A549 (cell line): ENCODE data around the gene SLC16A3. TPM values are rescaled to one million over a fixed set of nuclear protein-coding genes. Genes with fewer than 3 reads are reported as not detected.

Source experiments
- ATAC-seq, 2 experiments: fragments of 200-7000 bp in 1 of 2; fragments of >200 bp in 1 of 2; cut with Nextera tagmentation in 1 of 2; cut with Tn5 transposase in 1 of 2; 3 replicates each; pipeline versions ENCODE4 v1.8.0 to v1.9.1; 2018 to 2020; ENCODE audit warnings: mild to moderate bottlenecking in 1 of 2, moderate library complexity in 1 of 2
- CTCF ChIA-PET: fragments of 300-600 bp; sonication (Branson Sonifier 250); formaldehyde crosslinking; extraction: SDS; loops from one replicate; lab custom pipeline; 2021; ENCODE audit warnings: antibody characterized with exemption, inconsistent platforms; lab: Yijun Ruan, JAX
- POLR2A ChIA-PET: fragments of 350-600 bp; formaldehyde crosslinking; extraction: SDS; loops from one replicate; lab custom pipeline; 2021; ENCODE audit warnings: antibody characterized with exemption, inconsistent platforms; lab: Yijun Ruan, JAX
- DNase-seq, 2 experiments: peaks; one replicate each; pipeline versions ENCODE4 v3.0.0 to v3.0.0-alpha.2; 2011 to 2016; ENCODE audit warnings: low read depth in 1 of 2, low spot score in 1 of 2
- FAIRE-seq: peaks from 2 replicates; lab custom pipeline; 2011; peaks lifted over from hg19 to GRCh38; lab: Jason Lieb, UNC
- H3K27ac ChIP-seq, 2 experiments: fragments of >200 bp; sonication (Bioruptor Twin); formaldehyde crosslinking; 3 replicates each; pipeline ENCODE4 v1.5.1; 2016 to 2017
- H3K4me1 ChIP-seq: fragments of >200 bp; sonication (Bioruptor Twin); formaldehyde crosslinking; 3 replicates; pipeline ENCODE4 v1.6.1; 2016
- H3K4me2 ChIP-seq: fragments of >200 bp; sonication (Bioruptor Twin); formaldehyde crosslinking; 3 replicates; pipeline ENCODE4 v1.6.1; 2016
- H3K4me3 ChIP-seq: fragments of >200 bp; sonication (Bioruptor Twin); formaldehyde crosslinking; 3 replicates; pipeline ENCODE4 v1.5.1; 2016
- H3K9me3 ChIP-seq: fragments of >200 bp; sonication (Bioruptor Twin); formaldehyde crosslinking; 3 replicates; pipeline ENCODE4 v1.6.1; 2016
- CBX2 ChIP-seq: fragments of 200-600 bp; sonication (generic); IDR thresholded peaks from 2 replicates; pipeline ENCODE4 v1.6.1; 2016; ENCODE audit warnings: low read depth, mild to moderate bottlenecking, borderline replicate concordance
- CEBPB ChIP-seq, 2 experiments: fragments of >200 bp in 1 of 2; sonication (Bioruptor Twin) in 1 of 2; formaldehyde crosslinking in 1 of 2; IDR thresholded peaks; 2 replicates each; pipeline ENCODE4 v1.6.1; 2012 to 2016
- CHD2 ChIP-seq: fragments of 150-350 bp; IDR thresholded peaks from 2 replicates; pipeline ENCODE4 v1.6.1; 2014; ENCODE audit warnings: low read length; ENCODE audit not compliant: partially characterized antibody
- EP300 ChIP-seq, 2 experiments: fragments of >200 bp; sonication (Bioruptor Twin); formaldehyde crosslinking; IDR thresholded peaks; 2 replicates in 1 of 2; 3 replicates in 1 of 2; pipeline ENCODE4 v1.6.1; 2016 to 2017
- ESRRA ChIP-seq: fragments of 150-350 bp; IDR thresholded peaks from 2 replicates; pipeline ENCODE4 v1.6.1; 2014; ENCODE audit warnings: mild to moderate bottlenecking, low read length, borderline replicate concordance
- FOSL2 ChIP-seq, 2 experiments: fragments of 450-650 bp in 1 of 2; fragments of >200 bp in 1 of 2; sonication (Bioruptor Twin) in 1 of 2; formaldehyde crosslinking; IDR thresholded peaks; 2 replicates each; pipeline versions ENCODE4 v1.5.0 to v1.6.1; 2016 to 2020; ENCODE audit warnings: mild to moderate bottlenecking in 1 of 2, moderate library complexity in 1 of 2
- GATA3 ChIP-seq: IDR thresholded peaks from 2 replicates; pipeline ENCODE4 v1.6.1; 2012; ENCODE audit warnings: borderline replicate concordance
- HDAC2 ChIP-seq: fragments of 200-600 bp; sonication (generic); IDR thresholded peaks from 2 replicates; pipeline ENCODE4 v1.6.1; 2016
- JUN ChIP-seq, 2 experiments: fragments of >200 bp; sonication (Bioruptor Twin); formaldehyde crosslinking; IDR thresholded peaks; 2 replicates in 1 of 2; 3 replicates in 1 of 2; pipeline ENCODE4 v1.6.1; 2016 to 2017
- JUNB ChIP-seq: fragments of >200 bp; sonication (Bioruptor Twin); formaldehyde crosslinking; IDR thresholded peaks from 2 replicates; pipeline ENCODE4 v1.6.1; 2016
- MAFK ChIP-seq: fragments of 450-650 bp; IDR thresholded peaks from 2 replicates; pipeline ENCODE4 v1.6.1; 2014; ENCODE audit not compliant: partially characterized antibody
- MAZ ChIP-seq: fragments of 150-350 bp; IDR thresholded peaks from 2 replicates; pipeline ENCODE4 v1.6.1; 2014; ENCODE audit warnings: antibody characterized with exemption, low read depth, low read length, borderline replicate concordance
- NR3C1 ChIP-seq: fragments of >200 bp; sonication (Bioruptor Twin); formaldehyde crosslinking; IDR thresholded peaks from 3 replicates; pipeline ENCODE4 v1.6.1; 2017
- POLR2AphosphoS2 ChIP-seq: conservative IDR thresholded peaks from 2 replicates; pipeline ENCODE4 v1.6.1; 2012; ENCODE audit warnings: low read length, improper control_type of control experiment, inconsistent platforms
- RAD21 ChIP-seq, 2 experiments: fragments of >200 bp in 1 of 2; sonication (Bioruptor Twin) in 1 of 2; formaldehyde crosslinking in 1 of 2; IDR thresholded peaks in 1 of 2; conservative IDR thresholded peaks in 1 of 2; 2 replicates in 1 of 2; 3 replicates in 1 of 2; pipeline ENCODE4 v1.6.1; 2012 to 2018; ENCODE audit warnings: inconsistent platforms in 1 of 2
- RCOR1 ChIP-seq: fragments of 150-350 bp; IDR thresholded peaks from 2 replicates; pipeline ENCODE4 v1.6.1; 2014; ENCODE audit warnings: antibody characterized with exemption, low read length, low read depth
- SREBF2 ChIP-seq: fragments of 450-650 bp; IDR thresholded peaks from 2 replicates; pipeline ENCODE4 v1.6.1; 2014; ENCODE audit warnings: mild to moderate bottlenecking, moderate library complexity
- TFCP2L1 ChIP-seq: fragments of 250-450 bp; sonication (Bioruptor Pico); IDR thresholded peaks from 2 replicates; pipeline ENCODE4 v1.5.0; 2021; ENCODE audit warnings: mild to moderate bottlenecking
- WGBS: methylation state at CpG from one replicate; pipeline ENCODE4 v1.1.6; 2017; ENCODE audit errors: missing lambda C conversion rate; 5-methylcytosine and 5-hydroxymethylcytosine counted together
- polyA plus RNA-seq, 4 experiments: library from polyadenylated mRNA; depleted of rRNA in 3 of 4; stranded (reverse); fragments of >200 nt; fragmentation: RNase III in 1 of 4; extraction: RNeasy Plus Mini Kit Qiagen cat#74134 plus additional on column Dnase treatment in 1 of 4; gene quantifications; 2 replicates in 3 of 4; 3 replicates in 1 of 4; pipeline ENCODE4 v1.2.3, GENCODE V29; 2011 to 2017
- TF ChIP-seq, protein P1 (sequence below): IDR thresholded peaks from 2 replicates; pipeline ENCODE4 v1.6.1; 2012
- TF ChIP-seq, protein P2 (sequence below): IDR thresholded peaks from 2 replicates; pipeline ENCODE4 v1.6.1; 2012
- TF ChIP-seq, protein P3 (sequence below): fragments of >200 bp; sonication (Bioruptor Twin); formaldehyde crosslinking; IDR thresholded peaks from 3 replicates; pipeline ENCODE4 v1.6.1; 2016
- TF ChIP-seq, protein P4 (sequence below): fragments of 200-600 bp; sonication (generic); IDR thresholded peaks from 2 replicates; pipeline ENCODE4 v1.6.1; 2016; ENCODE audit warnings: antibody characterized with exemption, mild to moderate bottlenecking, moderate library complexity
- TF ChIP-seq, protein P5 (sequence below): IDR thresholded peaks from 2 replicates; pipeline ENCODE4 v1.6.1; 2012; ENCODE audit warnings: low read depth, borderline replicate concordance
- TF ChIP-seq, protein P6 (sequence below): fragments of 250-450 bp; sonication (Bioruptor Pico); IDR thresholded peaks from 2 replicates; pipeline ENCODE4 v1.5.0; 2020; ENCODE audit warnings: low read depth, mild to moderate bottlenecking, moderate library complexity

The SLC16A3 gene
- polyA plus RNA-seq, 2 of the 4 experiments (the other 2 are of a cell fraction), result 28.6 to 90.9 TPM

DNA sequence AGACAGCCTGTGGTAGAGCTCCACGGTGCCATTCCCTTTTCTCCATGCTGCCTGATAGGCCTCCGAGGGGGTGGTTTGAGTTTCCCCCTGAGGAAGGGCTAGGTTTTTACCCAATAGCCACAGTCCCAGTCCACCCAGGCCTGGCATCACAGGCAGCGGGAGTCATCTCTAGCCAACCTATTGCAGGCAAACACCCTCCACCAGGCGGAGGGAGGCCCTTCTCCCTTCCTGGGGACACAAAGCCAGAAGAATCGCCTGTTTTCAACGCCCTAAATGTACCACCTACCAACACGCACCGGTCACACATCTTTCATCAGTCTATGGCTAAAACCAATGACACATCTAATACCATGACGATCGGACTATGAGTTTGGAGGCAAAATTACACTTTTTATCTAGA, 37.3 kb downstream of the SLC16A3 start:
- peak overlapping the region; percentile 88 for H3K4me2 ChIP-seq

DNA sequence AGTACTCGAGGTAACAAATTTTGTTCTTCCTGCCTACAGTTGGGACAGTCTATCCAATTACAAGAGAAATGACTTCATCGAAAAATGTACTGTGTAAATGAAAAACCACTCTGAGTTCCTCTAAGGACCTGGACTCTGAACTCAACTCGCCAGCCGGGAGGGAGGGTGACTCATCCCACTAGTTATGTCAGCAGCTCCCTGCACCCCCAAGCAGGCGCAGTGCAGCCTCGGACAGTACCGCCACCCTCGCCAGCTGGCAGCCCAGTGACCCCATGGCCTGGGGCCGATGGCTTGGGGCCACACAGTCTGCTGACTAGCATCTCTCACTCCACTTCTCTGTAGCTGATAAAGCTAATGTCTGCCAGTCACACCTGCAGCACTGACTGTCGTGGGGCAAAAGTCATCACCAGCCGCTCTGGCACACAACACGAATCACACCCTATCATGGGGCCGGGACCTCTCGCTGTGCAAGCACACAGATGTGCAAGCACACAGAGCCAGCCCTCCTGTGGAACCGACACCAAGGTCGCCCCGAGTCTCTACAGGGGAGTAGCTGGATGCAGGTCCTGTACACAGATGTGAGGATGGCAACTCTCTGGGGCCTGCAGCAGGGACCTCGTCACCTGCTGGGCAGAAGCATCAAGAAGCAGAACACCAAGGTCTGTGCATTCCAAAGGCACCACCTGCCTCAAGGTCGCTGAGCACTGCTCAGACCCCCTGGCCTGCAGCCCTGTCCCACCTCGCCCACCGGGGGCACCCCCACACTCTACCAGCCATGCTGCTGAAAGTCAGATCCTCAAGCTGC, 38.9 kb downstream of the SLC16A3 start:
- Histone ChIP-seq H3K27ac (peak overlapping the region; percentile 89 to 91), H3K4me3 (peak overlapping the region; percentile 35), H3K4me1 (peaks cover 68% of the 10 kb centered on the region), H3K9me3 (no peaks in the 10 kb centered on the region), H3K4me2 (peak overlapping the region; percentile 88)
- peak; percentile 94 to 97 for DNase-seq
- peak; percentile 93 to 94 for ATAC-seq
- peak; percentile 79 for FAIRE-seq
- 3% methylated on average over 20 of the region's 21 CpGs for WGBS
- CTCF ChIA-PET, result interaction anchor here (1.3 to 8.6 kb wide), 7 partner anchors 18 to 83 kb away, joined by 3 to 59 read pairs (median 6); no protein-coding TSS in a partner anchor
- TF ChIP-seq JUNB (peak; percentile 83), RAD21 (conservative IDR thresholded peaks at IDR 0.05 in 1 of 2, IDR thresholded peaks at IDR 0.05 in 1 of 2) (peak; percentile 29 to 43; a peak in 1 of 5 replicates), FOSL2 (IDR thresholded peaks at IDR 0.05) (peak; percentile 95), FOSL2 (CRISPR knock-in tag; IDR thresholded peaks at IDR 0.05) (peak; percentile 100), NR3C1 (no peak), RCOR1 (no peak), MAZ (0 out of 2 replicates have a peak, but pooled peaks have one; percentile 20), JUN (IDR thresholded peaks at IDR 0.05) (peak; percentile 84 to 90), SREBF2 (no peak), CEBPB (IDR thresholded peaks at IDR 0.05) (peak in 1 of 2 experiments; percentile 66; a peak in 1 of 4 replicates), CHD2 (peak; percentile 10), CBX2 (no peak), POLR2AphosphoS2 (peak; percentile 77; the same call in 1 of the 2 replicates), EP300 (IDR thresholded peaks at IDR 0.05) (peak in 1 of 2 experiments; percentile 54; a peak in 1 of 5 replicates), ESRRA (peak; percentile 75), TFCP2L1 (CRISPR knock-in tag) (no peak), MAFK (peak; percentile 67), HDAC2 (0 out of 2 replicates have a peak, but pooled peaks have one; percentile 16), GATA3 (peak; percentile 87)
- TF ChIP-seq, protein P1, sequence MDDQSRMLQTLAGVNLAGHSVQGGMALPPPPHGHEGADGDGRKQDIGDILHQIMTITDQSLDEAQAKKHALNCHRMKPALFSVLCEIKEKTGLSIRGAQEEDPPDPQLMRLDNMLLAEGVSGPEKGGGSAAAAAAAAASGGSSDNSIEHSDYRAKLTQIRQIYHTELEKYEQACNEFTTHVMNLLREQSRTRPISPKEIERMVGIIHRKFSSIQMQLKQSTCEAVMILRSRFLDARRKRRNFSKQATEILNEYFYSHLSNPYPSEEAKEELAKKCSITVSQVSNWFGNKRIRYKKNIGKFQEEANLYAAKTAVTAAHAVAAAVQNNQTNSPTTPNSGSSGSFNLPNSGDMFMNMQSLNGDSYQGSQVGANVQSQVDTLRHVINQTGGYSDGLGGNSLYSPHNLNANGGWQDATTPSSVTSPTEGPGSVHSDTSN, result peak; percentile 91
- TF ChIP-seq, protein P2, sequence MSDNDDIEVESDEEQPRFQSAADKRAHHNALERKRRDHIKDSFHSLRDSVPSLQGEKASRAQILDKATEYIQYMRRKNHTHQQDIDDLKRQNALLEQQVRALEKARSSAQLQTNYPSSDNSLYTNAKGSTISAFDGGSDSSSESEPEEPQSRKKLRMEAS, result peak; percentile 95
- TF ChIP-seq, protein P3, sequence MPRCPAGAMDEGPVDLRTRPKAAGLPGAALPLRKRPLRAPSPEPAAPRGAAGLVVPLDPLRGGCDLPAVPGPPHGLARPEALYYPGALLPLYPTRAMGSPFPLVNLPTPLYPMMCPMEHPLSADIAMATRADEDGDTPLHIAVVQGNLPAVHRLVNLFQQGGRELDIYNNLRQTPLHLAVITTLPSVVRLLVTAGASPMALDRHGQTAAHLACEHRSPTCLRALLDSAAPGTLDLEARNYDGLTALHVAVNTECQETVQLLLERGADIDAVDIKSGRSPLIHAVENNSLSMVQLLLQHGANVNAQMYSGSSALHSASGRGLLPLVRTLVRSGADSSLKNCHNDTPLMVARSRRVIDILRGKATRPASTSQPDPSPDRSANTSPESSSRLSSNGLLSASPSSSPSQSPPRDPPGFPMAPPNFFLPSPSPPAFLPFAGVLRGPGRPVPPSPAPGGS, result 0 out of 3 replicates have a peak, but pooled peaks have one; percentile 53
- TF ChIP-seq, protein P4, sequence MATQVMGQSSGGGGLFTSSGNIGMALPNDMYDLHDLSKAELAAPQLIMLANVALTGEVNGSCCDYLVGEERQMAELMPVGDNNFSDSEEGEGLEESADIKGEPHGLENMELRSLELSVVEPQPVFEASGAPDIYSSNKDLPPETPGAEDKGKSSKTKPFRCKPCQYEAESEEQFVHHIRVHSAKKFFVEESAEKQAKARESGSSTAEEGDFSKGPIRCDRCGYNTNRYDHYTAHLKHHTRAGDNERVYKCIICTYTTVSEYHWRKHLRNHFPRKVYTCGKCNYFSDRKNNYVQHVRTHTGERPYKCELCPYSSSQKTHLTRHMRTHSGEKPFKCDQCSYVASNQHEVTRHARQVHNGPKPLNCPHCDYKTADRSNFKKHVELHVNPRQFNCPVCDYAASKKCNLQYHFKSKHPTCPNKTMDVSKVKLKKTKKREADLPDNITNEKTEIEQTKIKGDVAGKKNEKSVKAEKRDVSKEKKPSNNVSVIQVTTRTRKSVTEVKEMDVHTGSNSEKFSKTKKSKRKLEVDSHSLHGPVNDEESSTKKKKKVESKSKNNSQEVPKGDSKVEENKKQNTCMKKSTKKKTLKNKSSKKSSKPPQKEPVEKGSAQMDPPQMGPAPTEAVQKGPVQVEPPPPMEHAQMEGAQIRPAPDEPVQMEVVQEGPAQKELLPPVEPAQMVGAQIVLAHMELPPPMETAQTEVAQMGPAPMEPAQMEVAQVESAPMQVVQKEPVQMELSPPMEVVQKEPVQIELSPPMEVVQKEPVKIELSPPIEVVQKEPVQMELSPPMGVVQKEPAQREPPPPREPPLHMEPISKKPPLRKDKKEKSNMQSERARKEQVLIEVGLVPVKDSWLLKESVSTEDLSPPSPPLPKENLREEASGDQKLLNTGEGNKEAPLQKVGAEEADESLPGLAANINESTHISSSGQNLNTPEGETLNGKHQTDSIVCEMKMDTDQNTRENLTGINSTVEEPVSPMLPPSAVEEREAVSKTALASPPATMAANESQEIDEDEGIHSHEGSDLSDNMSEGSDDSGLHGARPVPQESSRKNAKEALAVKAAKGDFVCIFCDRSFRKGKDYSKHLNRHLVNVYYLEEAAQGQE, result no peak
- TF ChIP-seq, protein P5, sequence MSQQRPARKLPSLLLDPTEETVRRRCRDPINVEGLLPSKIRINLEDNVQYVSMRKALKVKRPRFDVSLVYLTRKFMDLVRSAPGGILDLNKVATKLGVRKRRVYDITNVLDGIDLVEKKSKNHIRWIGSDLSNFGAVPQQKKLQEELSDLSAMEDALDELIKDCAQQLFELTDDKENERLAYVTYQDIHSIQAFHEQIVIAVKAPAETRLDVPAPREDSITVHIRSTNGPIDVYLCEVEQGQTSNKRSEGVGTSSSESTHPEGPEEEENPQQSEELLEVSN, result peak; percentile 50; the same call in 1 of the 2 replicates
- TF ChIP-seq, protein P6, sequence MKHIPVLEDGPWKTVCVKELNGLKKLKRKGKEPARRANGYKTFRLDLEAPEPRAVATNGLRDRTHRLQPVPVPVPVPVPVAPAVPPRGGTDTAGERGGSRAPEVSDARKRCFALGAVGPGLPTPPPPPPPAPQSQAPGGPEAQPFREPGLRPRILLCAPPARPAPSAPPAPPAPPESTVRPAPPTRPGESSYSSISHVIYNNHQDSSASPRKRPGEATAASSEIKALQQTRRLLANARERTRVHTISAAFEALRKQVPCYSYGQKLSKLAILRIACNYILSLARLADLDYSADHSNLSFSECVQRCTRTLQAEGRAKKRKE (CRISPR knock-in tag), result no peak
- POLR2A ChIA-PET, result interaction anchor here (0.6 to 4.0 kb wide), 14 partner anchors 8 to 169 kb away, joined by 3 to 36 read pairs (median 4); partner anchors contain the start of gene CCDC57

More for the DNA sequence above, 37.3 kb downstream of the SLC16A3 start:
- no peak overlapping the region; the same call in 2 of the 3 replicates for H3K4me3 ChIP-seq
- WGBS, result 94% methylated on average over 10 of the region's 10 CpGs
- FAIRE-seq (no peak), ATAC-seq (no peak)
- POLR2A ChIA-PET, result interaction anchor here (0.6 to 0.8 kb wide), 2 partner anchors 12 to 34 kb away, joined by 3 read pairs; no protein-coding TSS in a partner anchor
- no peak for TF ChIP-seq MAFK
- TF ChIP-seq, all 56 proteins: peak for 0
- H3K4me1 ChIP-seq, result peaks cover 56% of the 10 kb centered on the region
- CTCF ChIA-PET, result interaction anchor here (1.0 to 8.6 kb wide), 6 partner anchors 16 to 56 kb away, joined by 3 to 59 read pairs (median 15); no protein-coding TSS in a partner anchor
- no peaks in the 10 kb centered on the region for H3K9me3 ChIP-seq
- H3K27ac ChIP-seq, result peak overlapping the region; percentile 89 to 91
- no peak for DNase-seq
